Astrocyte (in vitro differentiated cells and primary cell): ENCODE measurements around the gene SART3. TPM values are rescaled to one million over a fixed set of nuclear protein-coding genes. Genes with fewer than 3 reads are reported as not detected.
"Not testable (repeated sequence)": the region's sequence is repeated elsewhere in the genome, so short reads cannot be mapped to it uniquely, and the experiment has no call there.

Experiments used
- DNase-seq: peaks from one replicate; pipeline ENCODE4 v3.0.0-alpha.2; 2010; ENCODE audit warnings: low read depth
- FAIRE-seq: peaks from 2 replicates; lab custom pipeline; 2011; peaks lifted over from hg19 to GRCh38; lab: Jason Lieb, UNC
- H2AFZ ChIP-seq: 2 replicates; pipeline ENCODE4 v1.6.0; 2012; ENCODE audit warnings: low read depth, low read length, inconsistent platforms
- H3K27ac ChIP-seq: 2 replicates; pipeline ENCODE4 v1.5.1; 2011; ENCODE audit warnings: low read depth, low read length, inconsistent platforms
- H3K27me3 ChIP-seq: 2 replicates; pipeline ENCODE4 v1.6.0; 2011; ENCODE audit warnings: low read length, inconsistent platforms; ENCODE audit not compliant: insufficient read depth
- H3K36me3 ChIP-seq: 2 replicates; pipeline ENCODE4 v1.5.1; 2011; ENCODE audit warnings: low read length, inconsistent platforms; ENCODE audit not compliant: insufficient read depth
- H3K4me1 ChIP-seq: 2 replicates; pipeline ENCODE4 v1.5.1; 2011; ENCODE audit warnings: low read length, inconsistent platforms; ENCODE audit not compliant: insufficient read depth
- H3K4me2 ChIP-seq: 2 replicates; pipeline ENCODE4 v1.6.0; 2012; ENCODE audit warnings: low read length, inconsistent platforms
- H3K4me3 ChIP-seq: 2 replicates; pipeline ENCODE4 v1.5.1; 2011; ENCODE audit warnings: low read depth, mild to moderate bottlenecking, low read length, inconsistent platforms; ENCODE audit not compliant: insufficient read depth
- H3K79me2 ChIP-seq: 2 replicates; pipeline ENCODE4 v1.6.0; 2012; ENCODE audit warnings: mild to moderate bottlenecking, low read length, inconsistent platforms; ENCODE audit not compliant: insufficient read depth
- H3K9ac ChIP-seq: 2 replicates; pipeline ENCODE4 v1.6.0; 2012; ENCODE audit warnings: mild to moderate bottlenecking, low read length, inconsistent platforms
- H3K9me3 ChIP-seq: 2 replicates; pipeline ENCODE4 v1.5.1; 2012; ENCODE audit warnings: low read depth, mild to moderate bottlenecking, low read length, inconsistent platforms; ENCODE audit not compliant: insufficient read depth
- H4K20me1 ChIP-seq: 2 replicates; pipeline ENCODE4 v1.6.0; 2012; ENCODE audit warnings: low read length, inconsistent platforms; ENCODE audit not compliant: insufficient read depth
- H3K27ac Mint-ChIP-seq: one replicate; pipeline ENCODE4 v1.8.0; 2021; ENCODE audit warnings: mild to moderate bottlenecking, mixed read lengths; ENCODE audit not compliant: unreplicated experiment
- H3K27me3 Mint-ChIP-seq: one replicate; pipeline ENCODE4 v1.8.0; 2021; ENCODE audit warnings: low read depth, mixed read lengths; ENCODE audit not compliant: unreplicated experiment
- H3K36me3 Mint-ChIP-seq: one replicate; pipeline ENCODE4 v1.8.0; 2021; ENCODE audit warnings: low read depth, mixed read lengths; ENCODE audit not compliant: unreplicated experiment
- H3K4me1 Mint-ChIP-seq: one replicate; pipeline ENCODE4 v1.8.0; 2021; ENCODE audit warnings: low read depth, mixed read lengths; ENCODE audit not compliant: unreplicated experiment
- H3K4me3 Mint-ChIP-seq: one replicate; pipeline ENCODE4 v1.8.0; 2021; ENCODE audit warnings: mild to moderate bottlenecking, moderate library complexity, mixed read lengths; ENCODE audit not compliant: unreplicated experiment
- H3K9me3 Mint-ChIP-seq: one replicate; pipeline ENCODE4 v1.8.0; 2021; ENCODE audit warnings: mild to moderate bottlenecking, mixed read lengths; ENCODE audit not compliant: unreplicated experiment
- CTCF ChIP-seq: IDR thresholded peaks from 2 replicates; pipeline ENCODE4 v1.5.1; 2011; ENCODE audit warnings: low read depth, mild to moderate bottlenecking, inconsistent platforms, low read length, moderate library complexity; ENCODE audit not compliant: insufficient read depth
- EZH2 ChIP-seq: IDR thresholded peaks from 2 replicates; pipeline ENCODE4 v1.6.1; 2012; ENCODE audit warnings: mild to moderate bottlenecking, low read length, inconsistent platforms; ENCODE audit not compliant: insufficient read depth
- total RNA-seq: library from RNA; stranded (reverse); gene quantifications from 2 replicates; pipeline ENCODE4 v1.2.1, GENCODE V29; 2021

Gene SART3
- total RNA-seq, 1 donor from 2014 or later, result 48.4 TPM

DNA sequence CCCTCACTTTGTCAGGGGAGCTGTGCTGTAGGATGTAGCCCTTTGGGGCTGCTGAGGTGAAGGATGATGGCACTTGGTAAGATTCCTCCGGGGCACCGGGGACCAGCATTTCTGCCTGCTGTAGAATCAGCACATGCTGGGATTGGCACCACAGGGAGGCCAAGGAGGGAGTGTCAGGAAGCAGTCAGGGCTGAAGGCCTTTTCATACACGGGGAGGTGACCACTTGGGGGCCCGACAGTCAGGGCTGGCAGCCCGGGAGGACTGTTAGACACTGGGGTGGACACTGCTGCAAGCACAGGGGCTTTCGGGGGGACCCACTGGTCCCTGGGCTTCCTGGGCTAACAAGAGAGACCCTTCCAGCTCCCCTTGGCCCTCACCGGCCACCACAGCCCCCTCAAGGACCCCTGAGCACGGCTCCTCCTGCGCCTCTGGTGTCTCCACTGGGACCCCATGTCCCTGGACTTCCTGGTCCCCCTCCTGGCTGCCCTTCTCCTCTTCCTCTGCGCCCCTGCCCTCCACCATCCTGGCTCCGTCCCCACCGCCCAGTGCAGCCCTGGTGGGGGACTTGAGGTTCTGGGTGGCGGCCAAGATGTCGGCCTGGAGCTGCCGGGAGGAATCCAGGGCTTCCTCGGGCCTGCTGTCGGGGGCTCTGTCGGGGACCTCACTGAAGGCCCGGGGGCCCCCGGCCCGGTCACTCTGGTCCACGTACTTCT lies 30.5 kb upstream of the SART3 start:
- Mint-ChIP-seq H3K4me1 (peaks cover 7% of the 10 kb centered on the region), H3K9me3 (no peaks in the 10 kb centered on the region), H3K27ac (no peak overlapping the region), H3K4me3 (no peak overlapping the region), H3K27me3 (peaks cover 5% of the 10 kb centered on the region), H3K36me3 (no peaks in the 10 kb centered on the region)
- H3K27ac ChIP-seq, result no peak overlapping the region
- H3K4me1 ChIP-seq, result no peaks in the 10 kb centered on the region
- no peak for TF ChIP-seq EZH2
- no peak for TF ChIP-seq CTCF
- no peaks in the 10 kb centered on the region for H3K36me3 ChIP-seq
- peaks cover 7% of the 10 kb centered on the region for H4K20me1 ChIP-seq
- no peaks in the 10 kb centered on the region for H3K27me3 ChIP-seq
- no peak overlapping the region for H3K4me3 ChIP-seq
- DNase-seq (no peak), FAIRE-seq (no peak)
- no peak overlapping the region for H2AFZ ChIP-seq
- no peaks in the 10 kb centered on the region for H3K79me2 ChIP-seq
- H3K9me3 ChIP-seq, result no peaks in the 10 kb centered on the region
- no peak overlapping the region for H3K9ac ChIP-seq
- no peak overlapping the region for H3K4me2 ChIP-seq

DNA sequence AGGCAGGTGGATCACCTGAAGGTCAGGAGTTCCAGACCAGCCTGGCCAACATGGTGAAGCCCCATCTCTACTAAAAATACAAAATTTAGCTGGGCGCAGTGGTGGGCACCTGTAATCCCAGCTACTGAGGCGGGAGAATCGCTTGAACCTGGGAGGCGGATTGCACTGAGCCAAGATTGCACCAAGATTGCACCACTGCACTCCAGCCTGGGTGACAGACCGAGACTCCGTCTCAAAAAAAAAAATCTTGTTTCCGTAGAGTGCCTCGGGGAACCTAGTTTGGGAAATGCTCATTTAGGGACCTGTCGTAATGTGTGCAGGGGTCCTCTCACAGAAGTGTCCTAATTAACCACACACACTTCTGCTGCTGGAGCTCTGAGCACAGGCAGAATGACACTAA lies 29.5 kb upstream of the SART3 start:
- H3K79me2 ChIP-seq, H3K27me3 Mint-ChIP-seq, H3K4me2 ChIP-seq, DNase-seq, H3K9me3 ChIP-seq, H3K9ac ChIP-seq, H3K4me1 ChIP-seq, H3K27me3 ChIP-seq, H4K20me1 ChIP-seq, H3K4me3 ChIP-seq, FAIRE-seq, H3K36me3 ChIP-seq, H3K27ac Mint-ChIP-seq, H3K9me3 Mint-ChIP-seq, H2AFZ ChIP-seq, H3K27ac ChIP-seq, H3K4me3 Mint-ChIP-seq, H3K4me1 Mint-ChIP-seq, H3K36me3 Mint-ChIP-seq: not testable (repeated sequence)

- DNase-seq (no peak), FAIRE-seq (no peak)
- Histone ChIP-seq H3K27me3 (no peaks in the 10 kb centered on the region), H4K20me1 (no peaks in the 10 kb centered on the region), H3K4me1 (no peaks in the 10 kb centered on the region), H3K4me3 (no peak overlapping the region), H3K27ac (no peak overlapping the region), H2AFZ (no peak overlapping the region), H3K79me2 (no peaks in the 10 kb centered on the region), H3K4me2 (no peak overlapping the region), H3K9me3 (no peaks in the 10 kb centered on the region), H3K9ac (no peak overlapping the region), H3K36me3 (no peaks in the 10 kb centered on the region)
- Mint-ChIP-seq H3K9me3 (no peaks in the 10 kb centered on the region), H3K27ac (no peak overlapping the region), H3K4me1 (peaks cover 7% of the 10 kb centered on the region), H3K27me3 (peaks cover 5% of the 10 kb centered on the region), H3K4me3 (no peak overlapping the region), H3K36me3 (no peaks in the 10 kb centered on the region)
- TF ChIP-seq EZH2 (no peak), CTCF (no peak)
Observed at GRCh38 chr12:108589840-108590229, 28.9 kb upstream of the SART3 start.
